Hematopoietic multipotent progenitor cell treated with erythropoietin and hydrocortisone succinate and interleukin-3 and kit ligand, for 15 days (in vitro differentiated cells): ENCODE data around the gene DISP3.

Source experiments
- DNase-seq: peaks from one replicate; pipeline ENCODE4 v3.0.0-alpha.2; 2015; ENCODE audit warnings: low spot score

Gene DISP3

DNA sequence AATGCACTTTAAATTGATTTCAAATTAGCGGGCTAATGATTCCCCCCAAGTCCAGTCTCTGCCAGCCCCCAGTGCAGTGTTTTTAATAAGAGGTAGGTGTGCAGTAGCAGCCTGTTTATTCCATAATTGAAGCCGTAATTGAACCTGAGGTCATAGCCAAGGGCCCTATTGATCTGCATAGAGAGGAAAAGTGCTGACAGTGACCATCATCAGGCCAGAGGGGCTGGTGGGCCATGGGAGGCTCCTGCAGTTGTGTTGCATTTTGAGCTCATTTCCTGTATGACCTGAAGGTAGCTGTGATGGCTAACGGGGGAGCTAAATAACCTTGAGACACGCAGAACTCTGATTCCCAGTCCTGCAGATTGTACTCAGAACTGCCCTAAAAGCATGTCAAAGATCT is 67.5 kb downstream of the DISP3 start:
- no peak for DNase-seq

GRCh38 chr1:11550664-11551283 is 71.8 kb downstream of the DISP3 start:
- peak; percentile 6 for DNase-seq

DNA sequence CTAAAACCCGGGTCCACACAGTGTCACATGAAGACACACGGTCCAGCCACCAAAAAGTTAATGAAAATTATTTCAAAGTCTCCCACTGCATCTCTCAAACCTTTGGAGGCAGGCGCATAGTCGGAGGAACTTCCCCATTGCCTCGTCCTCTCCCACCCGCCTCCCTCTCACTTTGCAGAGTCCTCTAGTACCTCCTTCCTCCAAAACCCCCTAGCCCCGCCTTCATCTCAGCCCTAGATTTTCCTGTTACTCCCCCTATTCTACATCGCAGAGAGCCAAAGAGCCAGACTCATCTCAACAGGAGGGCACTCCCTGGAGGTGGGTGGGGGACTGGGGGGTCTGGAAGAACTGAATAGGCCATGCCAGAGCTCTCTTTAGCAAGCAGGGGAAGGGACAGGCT is 79.3 kb downstream of the DISP3 start:
- no peak for DNase-seq

GRCh38 chr1:11558871-11559590 is 80.1 kb downstream of the DISP3 start:
- DNase-seq, result no peak

- no peak for DNase-seq
Observed at GRCh38 chr1:11559591-11559970, 80.6 kb downstream of the DISP3 start.

DNA sequence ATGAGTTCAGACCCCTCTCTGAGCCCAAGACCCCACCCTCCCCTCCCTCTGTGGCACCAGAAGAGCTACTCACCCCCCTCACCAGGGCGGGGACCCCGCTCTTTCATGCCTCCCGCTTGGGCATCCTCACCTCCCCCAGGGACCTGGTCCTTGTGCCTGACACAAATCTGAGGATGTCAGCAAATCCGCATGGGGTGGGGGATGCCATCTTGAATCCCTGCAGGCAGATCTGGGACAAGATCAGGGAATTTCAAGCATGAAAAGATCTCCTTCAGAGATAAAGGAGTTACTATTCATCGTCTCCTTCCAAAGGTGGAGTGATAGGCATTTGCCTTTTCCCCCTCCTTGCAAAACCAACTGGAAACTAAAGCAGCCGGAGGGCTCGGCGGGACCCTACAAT is 81.1 kb downstream of the DISP3 start:
- DNase-seq, result no peak

GRCh38 chr1:11561740-11562139 is 82.8 kb downstream of the DISP3 start:
- DNase-seq, result no peak

- DNase-seq, result no peak
Observed at GRCh38 chr1:11562664-11563063, 83.7 kb downstream of the DISP3 start.

DNA sequence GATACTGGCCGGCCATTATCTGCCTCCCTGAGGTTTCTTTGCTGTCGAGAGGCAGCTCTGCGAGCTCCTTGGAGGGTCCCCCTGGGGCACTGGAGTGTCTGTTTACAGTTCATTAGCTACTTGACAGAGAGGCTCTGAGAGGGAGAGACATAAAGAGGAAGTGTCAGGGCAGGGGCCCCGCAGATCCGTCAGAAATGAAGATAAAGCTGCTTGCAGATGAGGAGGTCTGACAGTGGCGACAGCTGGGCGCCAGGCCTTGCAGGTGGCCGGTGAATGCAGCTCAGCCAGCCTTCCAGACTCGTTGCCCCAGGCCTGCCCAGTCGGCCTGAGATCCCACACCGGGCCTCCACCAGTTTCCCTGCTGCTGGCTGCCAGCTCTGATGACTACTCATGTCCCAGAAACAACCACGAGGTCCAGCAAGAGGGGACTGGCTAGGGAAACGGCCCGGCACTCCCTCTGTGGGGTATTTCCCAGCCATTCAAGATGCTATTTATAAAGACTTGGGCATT is 84.7 kb downstream of the DISP3 start:
- no peak for DNase-seq

DNA sequence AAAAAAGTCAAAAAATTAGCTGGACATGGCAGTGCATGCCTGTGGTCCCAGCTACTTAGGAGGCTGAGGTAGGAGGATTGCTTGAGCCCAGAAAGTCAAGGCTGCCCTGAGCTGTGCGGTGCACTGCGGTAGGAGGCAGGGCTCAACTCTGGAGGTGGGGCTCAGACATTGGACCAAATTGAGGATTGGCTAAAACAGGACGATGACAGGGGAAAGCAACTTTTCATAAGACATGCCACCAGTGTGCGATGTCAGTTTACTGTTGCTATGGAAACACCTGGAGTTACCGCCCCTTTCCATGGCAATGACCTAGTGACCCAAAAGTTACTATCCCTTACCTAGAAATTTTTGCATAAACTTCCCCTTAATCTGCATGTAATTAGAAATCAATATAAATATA is 85.3 kb downstream of the DISP3 start:
- DNase-seq, result no peak

DNA sequence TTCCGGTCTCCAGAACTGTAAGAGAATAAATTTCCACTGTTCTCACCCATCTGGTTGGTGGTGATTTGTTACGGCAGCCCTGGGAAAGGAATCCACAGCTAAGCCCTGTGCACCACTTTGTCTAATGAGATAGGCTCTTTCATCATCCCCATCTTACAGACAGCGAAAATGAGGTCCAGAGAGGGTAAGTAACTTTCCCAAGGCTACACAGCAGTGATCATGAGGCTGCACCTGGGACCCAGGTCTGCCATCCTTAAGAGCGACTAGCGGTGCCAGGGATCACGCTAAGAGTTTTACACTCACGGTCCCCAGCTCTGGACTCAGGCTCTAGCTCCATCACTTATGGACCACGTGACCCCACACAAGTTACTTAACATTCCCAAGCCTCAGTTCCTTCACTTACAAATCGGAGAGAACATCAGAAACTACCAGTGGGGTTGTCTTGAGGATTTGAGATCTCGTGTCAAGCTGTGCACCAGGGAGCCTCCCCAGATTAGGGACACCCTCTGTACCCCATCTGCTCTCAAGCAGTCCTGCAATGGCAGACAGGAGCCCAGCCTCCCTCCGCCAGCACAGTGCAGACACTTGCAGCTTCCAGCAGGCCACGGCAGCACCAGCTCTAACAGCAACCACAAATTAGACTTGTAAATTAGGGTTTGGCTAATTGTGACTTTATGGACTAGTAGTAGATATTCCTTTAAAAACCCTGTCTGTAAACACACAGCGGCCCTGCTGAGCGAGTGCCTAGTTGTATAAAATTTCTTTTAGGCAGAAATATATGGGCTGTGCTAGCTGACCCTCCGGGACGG is 87.3 kb downstream of the DISP3 start:
- no peak for DNase-seq

DNA sequence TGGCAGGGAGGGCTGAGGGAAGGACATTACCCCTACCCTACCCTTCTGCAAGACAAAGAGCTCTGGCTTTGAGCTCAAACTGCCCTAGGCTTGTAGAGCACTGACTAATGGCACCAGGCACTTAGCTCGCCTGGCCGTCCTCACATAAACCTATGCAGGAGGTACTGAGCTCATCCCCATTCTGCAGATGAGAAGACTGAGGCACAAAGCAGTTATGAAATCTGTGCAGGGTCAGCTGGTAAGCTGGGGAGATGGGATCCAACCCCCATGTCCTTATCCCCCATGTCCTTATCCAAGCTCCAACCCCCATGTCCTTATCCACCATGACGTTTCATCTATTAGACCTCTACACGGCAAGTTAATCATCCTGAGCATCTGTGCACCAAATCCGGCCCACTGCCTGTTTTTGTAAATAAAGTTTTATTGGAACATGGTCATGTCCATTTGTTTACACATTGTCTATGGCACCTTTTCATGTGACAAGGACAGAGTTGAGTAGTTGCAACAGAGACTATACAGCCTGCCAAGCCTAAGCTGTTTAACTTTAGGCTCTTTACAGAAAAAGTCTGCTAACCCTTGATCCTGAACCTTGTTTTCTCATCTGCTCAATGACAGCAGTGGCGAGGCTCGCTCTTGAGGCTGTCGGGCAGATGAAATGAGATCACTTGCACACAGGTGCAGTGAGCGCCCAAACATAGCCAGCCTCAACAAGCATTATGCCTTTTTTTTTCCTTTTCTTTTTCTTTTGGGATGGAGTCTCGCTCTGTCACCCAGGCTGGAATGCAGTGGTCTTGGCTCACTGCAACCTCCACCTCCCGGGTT is 88.5 kb downstream of the DISP3 start:
- DNase-seq, result no peak

GRCh38 chr1:11568687-11569086 is 89.7 kb downstream of the DISP3 start:
- DNase-seq, result no peak

- DNase-seq, result no peak
Observed at GRCh38 chr1:11569551-11569950, 90.6 kb downstream of the DISP3 start.

GRCh38 chr1:11569954-11570353 is 91.0 kb downstream of the DISP3 start:
- no peak for DNase-seq

GRCh38 chr1:11570821-11571380 is 91.9 kb downstream of the DISP3 start:
- DNase-seq, result no peak

GRCh38 chr1:11571906-11572616 is 93.1 kb downstream of the DISP3 start:
- DNase-seq, result no peak

- no peak for DNase-seq
Observed at GRCh38 chr1:11573116-11573692, 94.2 kb downstream of the DISP3 start.

DNA sequence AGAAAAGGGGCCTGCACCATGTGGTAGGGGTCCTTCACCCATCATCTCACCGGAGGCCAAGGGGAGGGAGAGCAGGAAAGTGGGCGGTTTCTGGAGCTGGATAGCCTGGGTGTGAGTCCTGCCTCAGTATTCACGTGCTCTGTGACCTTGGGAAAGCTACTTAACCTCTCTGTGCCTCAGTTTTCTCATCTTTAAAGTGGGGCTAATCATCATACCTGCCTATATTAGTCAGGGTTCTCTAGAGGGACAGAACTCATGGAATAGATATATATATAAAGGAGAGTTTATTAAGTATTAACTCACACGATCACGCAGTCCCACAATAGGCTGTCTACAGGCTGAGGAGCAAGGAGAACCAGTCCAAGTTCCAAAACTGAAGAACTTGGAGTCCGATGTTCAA is 96.6 kb downstream of the DISP3 start:
- no peak for DNase-seq

DNA sequence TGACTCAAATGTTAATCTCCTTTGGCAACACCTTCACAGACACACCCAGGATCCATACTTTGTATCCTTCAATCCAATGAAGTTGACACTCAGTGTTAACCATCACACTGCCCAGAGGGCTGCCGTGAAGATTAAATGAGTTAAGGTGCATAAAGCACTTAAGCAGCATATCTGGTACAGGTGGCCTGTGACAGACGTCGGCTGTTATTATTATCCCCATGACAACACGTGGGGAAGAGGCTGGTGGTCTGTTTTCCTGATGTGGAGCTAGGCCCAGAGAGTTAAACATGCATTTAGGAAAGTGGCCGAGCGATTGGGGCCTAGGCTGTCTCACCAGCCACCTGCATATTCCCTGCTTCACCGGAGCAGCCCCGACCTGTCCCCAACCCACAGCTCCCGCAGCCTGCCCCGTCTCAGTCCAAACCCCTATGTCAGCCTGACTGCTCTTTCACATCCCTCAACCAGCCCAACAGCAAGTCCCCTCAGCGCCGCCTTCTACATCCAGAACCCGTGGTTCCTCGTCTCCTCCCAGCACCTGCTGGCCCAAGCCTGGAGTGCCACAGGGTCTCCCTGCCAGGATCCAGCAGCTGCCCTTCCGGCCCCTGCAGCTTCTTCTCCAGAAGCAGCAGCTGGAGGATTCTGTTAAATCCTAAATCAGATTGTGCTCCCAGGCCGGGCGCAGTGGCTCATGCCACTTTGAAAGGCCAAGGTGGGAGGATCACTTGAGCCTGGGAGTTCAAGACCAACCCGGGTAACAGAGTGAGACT is 97.3 kb downstream of the DISP3 start:
- DNase-seq, result no peak
